Measurements from ENCODE around the gene FANCI. TPM values are rescaled to one million over a fixed set of nuclear protein-coding genes. Genes with fewer than 3 reads are reported as not detected.

The FANCI gene
- total and polyA plus RNA-seq, 2 of the 13 experiments (the other 11 are each of a cell fraction or from before 2014, with no cell fraction given): 15.7 to 68.8 TPM

- no peak for TF ChIP-seq MYPOP (CRISPR knock-in tag; IDR thresholded peaks at IDR 0.05)
- TF ChIP-seq FOXO1 (CRISPR knock-in tag; IDR thresholded peaks at IDR 0.05): peak; percentile 45; the same call in 1 of the 2 replicates
- TF ChIP-seq HNRNPK (IDR thresholded peaks at IDR 0.05; ENCODE audit: low read depth, low read length, poor library complexity, severe bottlenecking): no peak
- TF ChIP-seq ZNF484 (CRISPR knock-in tag; IDR thresholded peaks at IDR 0.05; ENCODE audit: borderline replicate concordance, low read depth): no peak
- TF ChIP-seq THYN1 (CRISPR knock-in tag; IDR thresholded peaks at IDR 0.05; ENCODE audit: borderline replicate concordance, low read depth): no peak
- no peak for TF ChIP-seq MYC (CRISPR knock-in tag; IDR thresholded peaks at IDR 0.05; ENCODE audit: borderline replicate concordance)
- no peak for TF ChIP-seq SUZ12 (IDR thresholded peaks at IDR 0.05; ENCODE audit: low read depth, low read length)
- 0 out of 2 replicates have a peak, but pooled peaks have one; percentile 29 for TF ChIP-seq GATAD2A (CRISPR knock-in tag; IDR thresholded peaks at IDR 0.05)
- TF ChIP-seq ISL2 (CRISPR knock-in tag; IDR thresholded peaks at IDR 0.05): no peak
- no peak for TF ChIP-seq ZNF704 (CRISPR knock-in tag; IDR thresholded peaks at IDR 0.05; ENCODE audit: borderline replicate concordance)
- TF ChIP-seq FOXK1 (CRISPR knock-in tag; IDR thresholded peaks at IDR 0.05; ENCODE audit: borderline replicate concordance, low read depth): no peak
- TF ChIP-seq ZNF7 (CRISPR knock-in tag; IDR thresholded peaks at IDR 0.05): no peak
- TF ChIP-seq ZKSCAN1 (IDR thresholded peaks at IDR 0.05; ENCODE audit: low read length): no peak
- TF ChIP-seq ZNF251 (CRISPR knock-in tag; IDR thresholded peaks at IDR 0.05): no peak
- no peak for TF ChIP-seq GPBP1L1 (CRISPR knock-in tag; IDR thresholded peaks at IDR 0.05)
- TF ChIP-seq HNRNPH1 (optimal IDR thresholded peaks at IDR 0.05; ENCODE audit: low read depth, low read length): no peak
- no peak for TF ChIP-seq CREM (IDR thresholded peaks at IDR 0.05)
- TF ChIP-seq CREM (CRISPR knock-in tag; IDR thresholded peaks at IDR 0.05): no peak
- no peak for TF ChIP-seq HDAC2 (CRISPR knock-in tag; IDR thresholded peaks at IDR 0.05)
- TF ChIP-seq EHMT2 (IDR thresholded peaks at IDR 0.05; ENCODE audit: borderline replicate concordance, low read depth, low read length): no peak
- TF ChIP-seq PHF20 (CRISPR knock-in tag; IDR thresholded peaks at IDR 0.05): no peak
- no peak for TF ChIP-seq ZNF780A (CRISPR knock-in tag; IDR thresholded peaks at IDR 0.05)
- TF ChIP-seq HMG20A (CRISPR knock-in tag; IDR thresholded peaks at IDR 0.05; ENCODE audit: borderline replicate concordance): 0 out of 2 replicates have a peak, but pooled peaks have one; percentile 21
- no peak for TF ChIP-seq HBP1 (CRISPR knock-in tag; IDR thresholded peaks at IDR 0.05; ENCODE audit: low read depth)
Observed at GRCh38 chr15:89315375-89315929, 71.7 kb downstream of the FANCI start (continued).

All from HepG2 (cell line).